Tibial artery (tissue), 4 donors: ENCODE measurements around the gene COP1.
"Not testable (repeated sequence)": the region's sequence is repeated elsewhere in the genome, so short reads cannot be mapped to it uniquely, and the experiment has no call there.

ENCODE experiments used
- DNase-seq, 2 donors: peaks; one replicate each; pipeline ENCODE4 v3.0.0-alpha.2; 2019
- H3K27ac ChIP-seq, 2 donors: fragments of 200-600 bp; sonication (generic) in 1 of 2; 1 replicate in 1 of 2; 2 replicates in 1 of 2; pipeline ENCODE4 v1.5.1; 2018 to 2019; ENCODE audit warnings: mild to moderate bottlenecking in 1 of 2
- H3K27me3 ChIP-seq, 2 donors: fragments of 200-600 bp; sonication (generic) in 1 of 2; one replicate each; pipeline versions ENCODE4 v1.5.1 to v1.6.0; 2016 to 2019
- H3K36me3 ChIP-seq, 3 donors: fragments of 200-600 bp; sonication (generic) in 2 of 3; one replicate each; pipeline ENCODE4 v1.5.1; 2016 to 2019; ENCODE audit warnings: mild to moderate bottlenecking in 2 of 3
- H3K4me1 ChIP-seq, 4 donors: fragments of 200-600 bp; sonication (generic) in 2 of 4; 1 replicate in 3 of 4; 2 replicates in 1 of 4; pipeline ENCODE4 v1.5.1; 2016 to 2019
- H3K4me3 ChIP-seq, 2 donors: fragments of 200-600 bp; sonication (generic) in 1 of 2; 1 replicate in 1 of 2; 2 replicates in 1 of 2; pipeline ENCODE4 v1.5.1; 2018 to 2019; ENCODE audit warnings: mild to moderate bottlenecking in 2 of 2
- H3K9me3 ChIP-seq, 3 donors: fragments of 200-600 bp; sonication (generic) in 1 of 3; one replicate each; pipeline ENCODE4 v1.5.1; 2016 to 2019
- intact Hi-C: fragments of 100-400 bp; cut with DNase I; formaldehyde crosslinking; loops from one replicate; pipeline ENCODE4 v1.15.0; 2023; ENCODE audit warnings: low total_unique reads
- TF ChIP-seq, protein P1 (sequence below), 2 experiments: fragments of 200-600 bp in 1 of 2; fragments of 450-650 bp in 1 of 2; IDR thresholded peaks; one replicate each; pipeline ENCODE4 v1.5.1; 2017 to 2019; ENCODE audit warnings: antibody characterized with exemption in 2 of 2, mild to moderate bottlenecking in 1 of 2, moderate library complexity in 1 of 2

The COP1 gene

GRCh38 chr1:175984057-175984812 is 222.9 kb downstream of the COP1 start:
- intact Hi-C loops: no loop called here
- H3K27ac ChIP-seq: no peak overlapping the region
- TF ChIP-seq, protein P1, sequence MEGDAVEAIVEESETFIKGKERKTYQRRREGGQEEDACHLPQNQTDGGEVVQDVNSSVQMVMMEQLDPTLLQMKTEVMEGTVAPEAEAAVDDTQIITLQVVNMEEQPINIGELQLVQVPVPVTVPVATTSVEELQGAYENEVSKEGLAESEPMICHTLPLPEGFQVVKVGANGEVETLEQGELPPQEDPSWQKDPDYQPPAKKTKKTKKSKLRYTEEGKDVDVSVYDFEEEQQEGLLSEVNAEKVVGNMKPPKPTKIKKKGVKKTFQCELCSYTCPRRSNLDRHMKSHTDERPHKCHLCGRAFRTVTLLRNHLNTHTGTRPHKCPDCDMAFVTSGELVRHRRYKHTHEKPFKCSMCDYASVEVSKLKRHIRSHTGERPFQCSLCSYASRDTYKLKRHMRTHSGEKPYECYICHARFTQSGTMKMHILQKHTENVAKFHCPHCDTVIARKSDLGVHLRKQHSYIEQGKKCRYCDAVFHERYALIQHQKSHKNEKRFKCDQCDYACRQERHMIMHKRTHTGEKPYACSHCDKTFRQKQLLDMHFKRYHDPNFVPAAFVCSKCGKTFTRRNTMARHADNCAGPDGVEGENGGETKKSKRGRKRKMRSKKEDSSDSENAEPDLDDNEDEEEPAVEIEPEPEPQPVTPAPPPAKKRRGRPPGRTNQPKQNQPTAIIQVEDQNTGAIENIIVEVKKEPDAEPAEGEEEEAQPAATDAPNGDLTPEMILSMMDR (IDR thresholded peaks at IDR 0.05): no peak
- H3K36me3 ChIP-seq: peaks cover 48 to 59% (median 51%) of the 10 kb centered on the region in 3 donors
- DNase-seq: no peak
- H3K4me3 ChIP-seq: no peak overlapping the region
- H3K9me3 ChIP-seq: peaks cover 0 to 26% (median 5%) of the 10 kb centered on the region in 3 donors
- peaks cover 0 to 8% (median 5%) of the 10 kb centered on the region in 4 donors for H3K4me1 ChIP-seq
- no peaks in the 10 kb centered on the region for H3K27me3 ChIP-seq

GRCh38 chr1:175983363-175983762 is 223.7 kb downstream of the COP1 start:
- H3K27ac ChIP-seq, H3K27me3 ChIP-seq, DNase-seq, H3K4me3 ChIP-seq, intact Hi-C loops: not testable (repeated sequence)
- Histone ChIP-seq H3K4me1 (peaks cover 0 to 16% (median 10%) of the 10 kb centered on the region in 4 donors), H3K36me3 (peaks cover 48 to 52% (median 50%) of the 10 kb centered on the region in 3 donors), H3K9me3 (peaks cover 0 to 26% (median 5%) of the 10 kb centered on the region in 3 donors)

DNA sequence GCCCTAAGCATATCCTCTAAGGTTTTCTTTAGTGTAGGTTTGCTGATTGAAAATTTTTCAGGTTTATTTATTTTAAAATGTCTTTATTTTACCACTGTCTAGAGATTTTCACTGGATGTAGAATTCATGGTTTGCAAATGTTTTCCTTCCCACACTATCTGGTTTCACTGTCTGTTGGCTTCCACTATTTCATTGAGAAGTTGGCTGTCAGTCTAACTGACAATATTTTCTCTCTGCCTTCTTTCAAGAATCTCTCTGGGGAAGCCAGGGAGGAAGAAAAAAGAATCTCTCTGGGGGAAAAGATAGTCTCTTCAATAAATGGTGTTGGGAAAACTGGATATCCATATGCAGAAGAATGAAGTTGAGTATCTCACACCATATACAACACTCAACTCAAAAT is 226.0 kb downstream of the COP1 start:
- intact Hi-C loops: no loop called here
- H3K27me3 ChIP-seq: no peaks in the 10 kb centered on the region
- TF ChIP-seq, protein P1 (IDR thresholded peaks at IDR 0.05): no peak
- peaks cover 0 to 26% (median 5%) of the 10 kb centered on the region in 3 donors for H3K9me3 ChIP-seq
- H3K36me3 ChIP-seq: peaks cover 36 to 40% (median 38%) of the 10 kb centered on the region in 3 donors
- DNase-seq: no peak
- no peak overlapping the region for H3K4me3 ChIP-seq
- H3K4me1 ChIP-seq: peaks cover 0 to 38% (median 10%) of the 10 kb centered on the region in 4 donors
- H3K27ac ChIP-seq: no peak overlapping the region

DNA sequence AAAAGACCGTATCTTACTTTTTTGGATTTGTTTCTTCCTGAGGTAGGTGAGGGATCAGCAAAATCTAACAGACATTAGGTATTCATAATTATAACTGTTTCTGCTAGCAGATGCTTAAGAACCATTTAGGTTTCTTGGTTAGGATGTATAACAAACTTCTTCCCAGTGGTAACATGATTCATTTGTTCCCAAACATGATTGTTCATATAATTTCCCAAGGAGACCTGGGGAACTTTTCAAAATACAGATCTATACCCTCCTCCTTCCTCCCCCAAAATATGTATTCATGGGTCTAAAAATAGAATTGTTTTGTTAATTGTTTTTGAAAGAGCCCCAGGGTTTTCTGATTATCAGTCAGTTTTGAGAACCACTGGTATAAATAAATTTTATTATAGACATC is 228.2 kb downstream of the COP1 start:
- Histone ChIP-seq H3K27me3 (no peaks in the 10 kb centered on the region), H3K4me1 (peaks cover 0 to 43% (median 10%) of the 10 kb centered on the region in 4 donors), H3K4me3 (no peak overlapping the region), H3K36me3 (peaks cover 18 to 23% (median 21%) of the 10 kb centered on the region in 3 donors), H3K27ac (no peak overlapping the region), H3K9me3 (peaks cover 0 to 20% (median 5%) of the 10 kb centered on the region in 3 donors)
- TF ChIP-seq, protein P1 (IDR thresholded peaks at IDR 0.05): no peak
- DNase-seq: no peak
- intact Hi-C loops: no loop called here

- peaks cover 0 to 43% (median 10%) of the 10 kb centered on the region in 4 donors for H3K4me1 ChIP-seq
- H3K27ac ChIP-seq: no peak overlapping the region
- H3K4me3 ChIP-seq: no peak overlapping the region
- no peaks in the 10 kb centered on the region for H3K27me3 ChIP-seq
- TF ChIP-seq, protein P1 (IDR thresholded peaks at IDR 0.05): no peak
- H3K36me3 ChIP-seq: peaks cover 13 to 18% (median 16%) of the 10 kb centered on the region in 3 donors
- intact Hi-C loops: no loop called here
- DNase-seq: no peak
- peaks cover 0 to 15% (median 5%) of the 10 kb centered on the region in 3 donors for H3K9me3 ChIP-seq
Measured at GRCh38 chr1:175978476-175978875, 228.6 kb downstream of the COP1 start.
